Measurements from ENCODE around the gene SLC12A8.
A peak's percentile ranks its signal among the peaks of the same experiment; 100 is the strongest.

SLC12A8 gene

GRCh38 chr3:125137358-125138033 is 75.1 kb downstream of the SLC12A8 start:
- DNase-seq = no peak

DNA sequence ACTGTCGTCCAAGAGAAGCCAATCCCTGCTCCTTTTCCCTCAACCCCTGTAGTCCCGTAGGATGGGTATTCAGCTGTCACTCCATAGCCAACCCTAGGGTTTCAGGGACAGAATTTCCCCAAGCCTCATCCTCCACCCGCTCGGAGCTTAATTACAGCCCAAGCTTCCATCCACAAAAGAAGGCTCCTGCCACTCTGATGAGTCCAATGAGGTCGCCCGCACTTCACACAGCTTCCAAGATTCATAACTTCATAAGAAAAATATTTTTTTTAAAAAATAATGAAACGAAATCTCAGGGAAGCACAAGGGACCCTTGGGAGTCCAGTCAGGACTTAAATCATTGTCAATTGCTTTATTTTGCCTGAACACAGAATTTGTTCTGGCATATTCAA is 75.6 kb downstream of the SLC12A8 start:
- no peak for DNase-seq

DNA sequence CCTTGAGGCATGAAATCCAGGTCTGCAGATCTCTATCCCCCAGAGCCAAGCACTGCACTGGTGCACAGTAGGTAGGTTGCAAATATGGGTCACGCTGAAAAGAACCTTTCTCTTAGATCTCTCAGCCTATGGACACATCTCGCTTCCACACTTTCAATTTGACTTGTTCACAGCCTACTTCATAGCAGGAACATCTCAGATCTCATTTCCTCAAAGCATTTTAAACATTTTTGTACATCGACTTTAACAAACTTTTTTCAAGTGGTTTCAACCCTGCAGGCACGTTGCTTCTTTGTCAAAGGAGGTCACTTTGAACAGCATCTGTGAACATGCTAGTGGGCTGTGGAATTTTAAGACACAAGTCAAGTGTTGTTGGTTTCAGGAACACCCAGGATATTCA is 76.0 kb downstream of the SLC12A8 start:
- no peak for DNase-seq

DNA sequence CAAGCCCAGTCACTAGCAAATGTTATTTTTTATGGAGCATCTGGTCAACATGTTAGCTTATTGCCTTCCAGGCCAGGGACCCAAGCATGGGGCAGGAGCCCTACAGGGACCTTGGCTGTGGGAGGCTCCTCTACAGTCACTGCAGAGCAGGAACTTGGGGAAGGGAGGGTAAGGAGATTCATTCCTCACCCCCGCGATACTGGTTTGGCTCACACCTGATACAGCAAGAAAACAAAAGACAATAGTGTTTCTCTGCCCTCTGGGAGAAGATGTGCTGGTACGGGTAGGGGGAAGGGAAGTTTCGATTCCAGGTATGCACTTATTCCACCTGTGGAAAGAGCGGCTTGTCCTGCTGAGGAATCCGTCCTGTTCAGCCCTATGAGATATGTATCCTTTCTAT is 77.6 kb downstream of the SLC12A8 start:
- no peak for DNase-seq

DNA sequence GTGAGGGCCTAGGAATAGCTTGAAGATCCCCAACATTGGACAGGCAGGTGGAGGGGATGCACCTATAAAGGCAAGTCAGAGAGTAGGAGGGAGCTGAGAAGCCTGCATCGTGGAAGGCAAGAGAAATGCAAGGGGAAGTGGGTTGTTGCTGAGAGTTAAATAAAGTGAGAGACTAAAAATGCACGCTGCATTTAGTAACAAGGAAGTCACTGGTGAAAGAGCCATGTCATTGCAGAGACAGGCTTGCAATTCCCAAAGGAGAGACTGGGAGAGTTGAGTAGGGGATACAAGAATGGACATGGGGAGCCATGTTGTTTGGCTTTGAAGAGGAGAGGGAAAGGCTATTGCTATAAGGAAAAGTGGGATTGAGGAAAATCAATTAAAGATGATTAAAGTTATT is 79.7 kb downstream of the SLC12A8 start:
- DNase-seq = no peak

- DNase-seq = no peak
Observed at GRCh38 chr3:125129512-125129997, 83.0 kb downstream of the SLC12A8 start.

DNA sequence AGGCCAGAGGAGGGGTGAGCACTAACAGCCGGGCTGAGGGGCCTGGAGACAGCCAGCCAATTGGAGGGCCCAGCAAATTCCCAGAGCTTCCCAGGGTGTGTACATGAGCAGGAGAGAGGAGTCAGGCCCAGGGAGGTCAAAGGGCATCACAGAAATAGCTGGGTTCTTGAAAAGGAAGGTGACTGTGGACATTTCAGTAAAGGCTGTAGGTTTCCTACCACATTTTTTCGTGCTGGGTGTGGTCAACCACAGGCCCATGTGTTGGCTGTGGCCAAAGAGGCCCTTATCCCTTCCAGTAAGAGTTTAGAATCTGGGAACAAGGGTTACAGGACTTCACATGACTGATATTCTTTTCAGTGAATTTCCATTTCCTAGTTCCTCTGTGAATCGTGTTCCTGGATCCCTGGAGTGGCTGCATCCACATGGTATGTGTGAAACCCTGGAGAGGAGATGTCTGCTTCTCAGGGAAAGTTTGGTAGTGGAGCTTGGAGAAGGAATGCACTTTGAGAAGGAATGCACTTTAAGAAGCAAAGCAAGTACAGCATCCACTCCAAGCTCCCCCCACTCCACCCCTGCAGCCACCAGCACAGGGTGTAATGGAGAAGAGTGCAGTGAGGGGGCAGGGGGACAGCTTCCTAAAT is 83.6 kb downstream of the SLC12A8 start:
- no peak for DNase-seq

- DNase-seq = no peak
Observed at GRCh38 chr3:125126323-125126722, 86.2 kb downstream of the SLC12A8 start.

- peak in 2 of 5 experiments; percentile 9 to 80 for DNase-seq
Observed at GRCh38 chr3:125125821-125126245, 86.7 kb downstream of the SLC12A8 start.

DNA sequence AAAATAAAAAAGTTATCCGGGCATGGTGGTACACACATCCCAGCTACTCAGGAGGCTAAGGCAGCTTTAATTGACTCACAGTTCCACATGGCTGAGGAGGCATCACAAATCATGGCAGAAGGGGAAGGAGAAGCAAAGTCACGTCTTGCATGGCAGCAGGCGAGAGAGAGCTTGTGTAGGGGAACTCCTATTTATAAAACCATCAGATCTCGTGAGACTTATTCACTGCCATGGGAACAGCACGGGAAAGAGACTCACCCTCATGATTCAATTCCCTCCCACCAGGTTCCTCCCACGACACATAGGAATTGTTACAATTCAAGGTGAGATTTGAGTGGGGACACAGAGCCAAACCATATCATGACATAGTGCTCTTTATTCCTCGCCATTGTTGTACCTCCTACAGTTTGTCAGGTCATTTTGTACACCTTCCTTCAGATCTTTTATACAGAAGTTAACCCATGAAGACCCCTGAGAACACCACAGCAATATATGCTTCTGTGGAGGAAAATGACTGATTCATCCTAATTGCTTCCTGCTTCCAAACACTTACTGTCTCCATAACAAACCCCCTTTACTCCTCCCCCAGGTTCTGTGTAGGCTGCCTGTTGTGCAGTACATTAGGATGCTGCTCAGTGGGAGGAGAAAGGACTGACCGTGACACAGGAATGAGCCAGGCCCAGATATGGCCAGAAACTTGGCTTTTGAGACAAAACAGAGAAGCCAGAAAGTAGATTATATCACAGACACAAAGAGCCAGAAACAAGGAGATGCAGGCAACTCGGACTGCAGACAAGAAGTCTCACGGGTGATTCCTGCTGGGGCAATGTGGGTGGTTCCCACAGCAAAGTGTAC is 88.9 kb downstream of the SLC12A8 start:
- DNase-seq = no peak

DNA sequence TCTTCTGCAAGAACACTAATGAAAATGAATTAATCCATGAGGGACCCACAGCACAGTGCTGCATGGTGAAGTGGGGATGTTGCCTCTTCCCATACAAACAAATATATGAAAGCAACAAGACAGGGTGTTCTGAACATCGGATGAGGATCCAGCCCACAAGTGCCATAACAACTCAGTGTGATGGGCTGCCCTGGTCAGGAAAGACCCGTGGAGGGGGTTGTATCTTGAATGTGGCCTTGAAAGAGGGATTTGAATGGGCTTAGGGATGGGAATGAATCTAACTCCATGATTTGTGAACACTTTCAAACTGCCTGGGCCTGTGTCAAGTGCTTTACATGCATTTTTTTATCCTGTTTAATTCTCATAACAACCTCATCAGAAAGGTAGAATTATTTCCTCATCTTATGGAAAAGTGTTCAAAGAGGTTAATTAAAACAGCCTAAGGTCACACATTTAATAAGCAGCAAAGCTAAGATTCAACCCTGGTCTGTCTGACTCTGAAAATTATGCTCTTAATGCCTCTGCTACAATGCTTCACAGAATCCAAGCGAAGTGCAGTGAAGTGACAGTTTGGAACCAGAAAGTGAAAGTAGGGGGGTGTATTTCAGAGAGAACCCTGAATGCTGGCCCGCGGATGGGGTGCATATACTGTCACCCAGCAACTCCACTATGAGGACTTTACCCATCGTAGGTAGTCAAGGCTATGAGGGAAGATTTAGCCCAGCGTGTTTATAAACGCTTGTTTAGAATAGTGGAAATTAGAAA is 91.1 kb downstream of the SLC12A8 start:
- DNase-seq = peak in 1 of 5 experiments; percentile 48

DNA sequence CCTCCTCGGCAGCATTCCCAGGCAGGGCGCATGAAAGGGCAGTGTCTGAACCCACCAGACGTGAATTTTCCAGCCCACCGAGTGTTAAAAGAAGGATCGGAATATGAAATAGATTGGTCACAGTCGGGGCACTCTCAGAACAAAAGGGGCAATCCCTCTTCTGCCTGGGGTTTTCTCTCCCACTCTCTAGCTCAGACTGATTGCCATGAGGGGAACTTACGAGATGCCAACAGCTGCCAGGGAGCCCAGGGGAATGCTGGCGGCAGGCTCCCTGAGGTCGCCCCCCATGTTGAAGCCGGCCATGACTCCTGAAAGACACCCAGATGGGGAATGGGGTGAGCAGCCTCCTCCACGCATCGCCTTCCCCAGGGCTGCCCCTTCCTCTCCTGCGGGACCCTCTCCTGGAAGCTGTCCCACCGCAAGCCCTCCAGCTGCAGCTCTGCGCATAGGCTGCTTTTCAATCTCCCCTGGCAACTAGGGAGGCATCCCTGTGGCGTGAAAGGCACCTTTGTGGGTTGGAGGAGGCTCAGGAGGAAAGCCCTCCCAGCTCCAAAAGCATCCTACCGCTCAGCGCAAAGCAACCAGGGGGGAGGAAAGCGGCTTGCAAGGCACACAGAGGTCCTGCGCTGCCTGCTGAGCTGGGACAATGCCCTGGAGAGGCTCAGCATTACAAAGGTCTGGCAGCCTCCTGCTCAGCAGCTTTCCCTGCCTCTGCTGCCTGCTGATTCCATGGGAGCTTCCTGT is 92.0 kb downstream of the SLC12A8 start:
- no peak for DNase-seq

GRCh38 chr3:125119752-125120378 is 92.7 kb downstream of the SLC12A8 start:
- peak in 2 of 5 experiments; percentile 13 to 28 for DNase-seq

- DNase-seq = no peak
Observed at GRCh38 chr3:125118600-125118999, 93.9 kb downstream of the SLC12A8 start.

DNA sequence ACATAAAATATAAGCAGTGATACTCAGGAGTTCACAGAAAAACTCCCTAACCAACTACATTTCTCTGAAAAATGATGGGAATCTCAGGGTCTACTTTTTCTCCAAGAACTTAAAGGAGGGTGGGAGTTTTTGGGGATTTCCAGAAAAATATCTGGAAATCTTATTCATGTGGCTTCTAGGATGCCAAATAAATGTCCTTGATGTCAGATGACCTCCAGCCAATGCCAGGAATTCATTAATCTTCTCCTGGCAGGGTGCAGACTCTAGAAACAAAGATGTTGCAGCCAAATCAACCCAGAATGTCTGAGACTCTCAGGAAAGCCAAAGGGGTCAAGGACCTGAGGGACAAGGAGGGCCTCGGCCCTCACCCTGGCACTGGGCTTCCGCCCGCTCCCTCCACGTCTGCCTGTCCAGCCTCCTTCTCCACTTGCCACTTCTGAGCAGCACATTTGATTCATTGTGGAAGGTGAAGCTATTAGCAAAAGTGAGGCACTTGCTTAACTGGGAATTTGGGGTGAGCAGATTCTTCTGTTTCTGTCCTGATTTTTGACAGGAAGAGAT is 94.8 kb downstream of the SLC12A8 start:
- no peak for DNase-seq

GRCh38 chr3:125116311-125117080 is 96.1 kb downstream of the SLC12A8 start:
- no peak for DNase-seq

GRCh38 chr3:125115640-125116039 is 96.9 kb downstream of the SLC12A8 start:
- no peak for DNase-seq

- DNase-seq = no peak
Observed at GRCh38 chr3:125112981-125113380, 99.6 kb downstream of the SLC12A8 start.

DNA sequence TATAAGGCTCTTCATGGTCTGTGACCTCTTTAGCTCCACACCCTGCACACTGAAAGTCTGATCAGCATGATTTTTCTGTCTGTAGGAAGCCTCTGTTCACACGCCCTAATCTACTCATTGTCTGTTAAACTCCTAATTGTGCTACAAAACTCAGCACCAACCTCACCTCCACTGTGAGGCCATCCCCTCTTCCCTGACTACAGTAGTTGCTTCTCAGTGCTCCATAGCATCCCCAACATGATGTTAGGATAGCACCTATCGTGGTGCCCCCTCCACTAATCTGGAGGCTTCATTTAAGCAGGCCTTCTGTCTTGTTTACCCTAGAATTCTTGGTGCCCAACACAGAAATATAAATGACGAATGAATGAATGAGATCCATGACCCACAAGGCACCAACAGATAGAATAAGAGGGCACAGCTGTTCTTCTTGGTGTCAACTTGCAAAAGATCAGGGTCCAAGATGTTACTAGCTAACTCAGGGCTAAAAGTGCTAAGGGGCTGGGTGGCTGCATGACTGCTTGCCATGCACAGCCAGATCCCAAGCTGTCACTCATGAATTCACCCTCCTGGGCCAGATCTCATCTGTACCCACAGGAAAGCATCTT is 101.6 kb downstream of the SLC12A8 start:
- DNase-seq = no peak
